Lung (tissue), 12 donors: ENCODE measurements around the gene RNF212B. TPM values are rescaled to one million over a fixed set of nuclear protein-coding genes. Genes with fewer than 3 reads are reported as not detected.

Experiments
- ATAC-seq: fragments of 200-7000 bp; cut with Tn5 transposase; one replicate; pipeline ENCODE4 v1.9.1; 2020; ENCODE audit warnings: moderate number of reproducible peaks; ENCODE audit not compliant: insufficient read depth, low FRiP score
- DNase-seq, 3 donors: peaks; one replicate each; pipeline ENCODE4 v3.0.0-alpha.2; 2013 to 2017
- H3K27ac ChIP-seq, 2 donors: one replicate each; pipeline ENCODE4 v1.5.1; 2013; ENCODE audit warnings: mild to moderate bottlenecking in 2 of 2, moderate library complexity in 2 of 2, control low read depth in 1 of 2, inconsistent platforms in 1 of 2, low read depth in 1 of 2, low read length in 1 of 2
- H3K27me3 ChIP-seq, 3 donors: one replicate each; pipeline ENCODE4 v1.5.1; 2013; ENCODE audit warnings: low read length in 2 of 3; ENCODE audit not compliant: control insufficient read depth in 3 of 3, insufficient read depth in 3 of 3
- H3K36me3 ChIP-seq, 4 donors: one replicate each; pipeline ENCODE4 v1.5.1; 2013; ENCODE audit warnings: low read length in 4 of 4, mild to moderate bottlenecking in 1 of 4, moderate library complexity in 1 of 4; ENCODE audit not compliant: control insufficient read depth in 4 of 4, insufficient read depth in 4 of 4
- H3K4me1 ChIP-seq, 5 donors: one replicate each; pipeline ENCODE4 v1.5.1; 2013; ENCODE audit warnings: low read length in 5 of 5, mild to moderate bottlenecking in 2 of 5, moderate library complexity in 1 of 5; ENCODE audit not compliant: control insufficient read depth in 5 of 5, insufficient read depth in 5 of 5
- H3K4me3 ChIP-seq: one replicate; pipeline ENCODE4 v1.5.1; 2013; ENCODE audit warnings: mild to moderate bottlenecking, control low read depth, moderate library complexity
- H3K9ac ChIP-seq, 2 donors: one replicate each; pipeline ENCODE4 v1.5.1; 2013; ENCODE audit warnings: low read length in 2 of 2, control low read depth in 1 of 2; ENCODE audit not compliant: insufficient read depth in 1 of 2
- H3K9me3 ChIP-seq, 4 donors: one replicate each; pipeline ENCODE4 v1.5.1; 2013; ENCODE audit warnings: low read length in 3 of 4, mild to moderate bottlenecking in 1 of 4, moderate library complexity in 1 of 4; ENCODE audit not compliant: control insufficient read depth in 4 of 4, insufficient read depth in 3 of 4
- CTCF ChIP-seq: IDR thresholded peaks from 2 replicates; pipeline ENCODE4 v1.5.1; 2012; ENCODE audit warnings: mild to moderate bottlenecking; ENCODE audit errors: control extremely low read depth, extremely low read depth
- WGBS, 2 donors: extraction: QIAGEN DNeasy Blood & Tissue Kit; methylation state at CpG; one replicate each; pipeline ENCODE4 v1.1.7; 2013; 5-methylcytosine and 5-hydroxymethylcytosine counted together
- polyA plus RNA-seq, 2 donors: library from polyadenylated mRNA; stranded (reverse); fragments of 200-250 nt; gene quantifications; one replicate each; pipeline ENCODE4 v1.2.1, GENCODE V29; 2013
- total RNA-seq, 2 donors: library from RNA; depleted of rRNA in 1 of 2; stranded (reverse); fragments of >200 nt in 1 of 2; gene quantifications; one replicate each; pipeline ENCODE4 v1.2.1, GENCODE V29; 2014 to 2021
- donor health status: control.
- donor health status: control.
- donor health status: Bipolar disorder and iron deficiency.
- donor health status: healthy.
- donor health status: DM: yes; HTN: yes; CAD: no.

RNF212B gene
- total and polyA plus RNA-seq, 4 donors = 0.09 TPM; not detected in 3

GRCh38 chr14:23308721-23309445 is 71.1 kb downstream of the RNF212B start:
- H3K9ac ChIP-seq = no peak overlapping the region
- no peaks in the 10 kb centered on the region for H3K9me3 ChIP-seq

GRCh38 chr14:23310546-23310945 is 72.8 kb downstream of the RNF212B start:
- no peak for TF ChIP-seq CTCF
- DNase-seq = no peak
- H3K4me1 ChIP-seq = peaks cover 0 to 21% (median 12%) of the 10 kb centered on the region in 5 donors
- H3K9me3 ChIP-seq = no peaks in the 10 kb centered on the region
- ATAC-seq = no peak
- no peaks in the 10 kb centered on the region for H3K27me3 ChIP-seq
- no peak overlapping the region for H3K27ac ChIP-seq
- H3K9ac ChIP-seq = no peak overlapping the region
- 92 to 97% methylated on average over 1 of the region's 1 CpG for WGBS, 2 donors
- H3K4me3 ChIP-seq = no peak overlapping the region
- peaks cover 0 to 31% (median 18%) of the 10 kb centered on the region in 4 donors for H3K36me3 ChIP-seq

More at GRCh38 chr14:23308721-23309445, 71.1 kb downstream of the RNF212B start:
- Histone ChIP-seq H3K27ac (no peak overlapping the region), H3K27me3 (no peaks in the 10 kb centered on the region), H3K4me1 (peaks cover 0 to 21% (median 12%) of the 10 kb centered on the region in 5 donors), H3K36me3 (peaks cover 0 to 31% (median 18%) of the 10 kb centered on the region in 4 donors), H3K4me3 (no peak overlapping the region)
- no peak for ATAC-seq
- 88 to 89% methylated on average over 17 of the region's 17 CpGs for WGBS, 2 donors
- no peak for DNase-seq
- TF ChIP-seq CTCF = no peak

- WGBS, 2 donors = 92 to 97% methylated on average over 5 of the region's 5 CpGs
These were observed 78.6 kb downstream of the RNF212B start for GRCh38 chr14:23316300-23316699.

More at GRCh38 chr14:23316300-23316699, 78.6 kb downstream of the RNF212B start:
- no peak overlapping the region for H3K27ac ChIP-seq
- H3K36me3 ChIP-seq = peaks cover 0 to 8% (median 0%) of the 10 kb centered on the region in 4 donors
- DNase-seq = no peak
- H3K4me1 ChIP-seq = peaks cover 0 to 6% (median 4%) of the 10 kb centered on the region in 5 donors
- H3K9me3 ChIP-seq = no peaks in the 10 kb centered on the region
- no peak for ATAC-seq
- H3K4me3 ChIP-seq = no peak overlapping the region
- TF ChIP-seq CTCF = no peak
- no peak overlapping the region for H3K9ac ChIP-seq
- no peaks in the 10 kb centered on the region for H3K27me3 ChIP-seq
